Occipital lobe (tissue), 2 donors: ENCODE results near the gene ARMC8. TPM values are rescaled to one million over a fixed set of nuclear protein-coding genes. Genes with fewer than 3 reads are reported as not detected.

Experiments used
- DNase-seq: peaks from one replicate; lab custom pipeline; 2025; lab: John Stamatoyannopoulos, UW
- total RNA-seq: library from RNA; depleted of rRNA; stranded (reverse); fragments of >200 nt; gene quantifications from one replicate; pipeline ENCODE4 v1.2.3, GENCODE V29; 2014

Gene ARMC8
- total RNA-seq, 1 donor from 2014 or later: 85.6 TPM

DNA sequence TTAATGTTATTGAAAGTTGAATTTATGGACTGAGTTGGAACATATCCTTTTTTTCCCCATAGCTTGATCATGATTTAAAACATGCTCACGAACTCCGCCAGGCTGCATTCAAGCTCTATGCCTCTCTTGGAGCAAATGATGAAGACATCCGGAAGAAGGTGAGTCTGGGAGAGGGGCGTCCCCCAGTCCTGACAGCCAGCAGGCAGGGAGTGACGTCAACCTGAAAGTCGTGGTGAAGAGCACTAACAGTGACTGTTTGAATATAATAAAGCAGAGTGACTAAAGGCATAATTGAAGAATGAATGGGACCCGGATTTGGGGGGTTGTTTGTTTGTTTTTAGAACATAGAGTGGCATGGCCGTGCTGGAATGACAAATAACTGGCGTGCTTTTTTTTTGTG is 57.9 kb downstream of the ARMC8 start:
- no peak for DNase-seq

DNA sequence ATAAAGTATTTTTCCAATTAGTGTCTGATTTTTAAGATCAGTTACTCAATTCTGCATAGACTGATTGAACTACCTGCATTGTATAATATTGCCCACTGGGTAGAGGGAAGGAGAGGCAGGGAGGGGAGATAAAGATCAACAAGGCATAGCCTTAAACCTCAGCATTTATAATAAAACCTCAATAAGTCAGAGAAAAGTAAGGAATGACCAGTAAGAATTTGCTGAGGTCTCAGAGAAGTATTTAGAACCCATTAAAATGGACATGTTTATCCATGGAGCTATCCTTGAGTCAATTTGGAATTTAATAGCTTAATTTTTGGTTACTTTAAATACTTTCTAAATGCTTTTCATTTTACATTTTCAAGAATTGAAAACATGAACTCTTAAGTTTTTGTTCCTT is 62.5 kb downstream of the ARMC8 start:
- DNase-seq: no peak

DNA sequence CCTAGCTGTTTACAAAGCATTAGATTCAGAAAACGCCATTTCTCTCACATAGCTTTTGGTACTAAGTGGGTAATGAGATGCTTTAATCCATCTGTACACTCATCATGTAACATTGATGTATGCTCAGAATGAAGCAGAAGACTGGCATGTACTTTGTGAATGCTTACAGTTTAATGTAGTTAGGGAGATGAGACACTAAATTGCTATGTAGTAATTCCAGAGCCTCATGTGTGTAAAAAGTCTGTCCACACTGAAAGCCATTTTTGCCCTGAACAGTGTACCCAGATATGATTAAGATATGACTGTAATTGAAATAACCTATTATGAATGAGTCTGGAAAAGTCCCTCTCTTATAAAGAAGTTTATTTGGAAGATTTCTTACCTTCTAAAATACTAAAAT is 66.5 kb downstream of the ARMC8 start:
- no peak for DNase-seq

DNA sequence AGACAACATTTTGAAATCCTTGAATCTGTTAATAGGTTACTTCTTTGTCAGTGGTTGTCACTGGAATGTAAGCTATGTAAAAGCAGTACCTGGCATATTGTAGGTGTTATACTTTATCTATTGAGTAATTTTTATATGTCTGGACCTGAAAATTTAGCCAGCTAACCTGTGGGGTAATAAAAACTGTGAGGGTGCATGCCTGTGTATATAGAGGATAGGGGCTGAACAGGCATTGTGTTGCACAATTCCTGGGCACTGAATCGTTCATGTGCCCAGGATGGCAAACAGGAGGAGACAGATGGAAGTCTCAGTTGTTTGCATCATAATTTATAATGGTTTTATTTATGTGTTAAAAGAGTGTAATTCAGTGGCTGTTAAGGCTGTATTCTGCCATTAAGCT is 67.1 kb downstream of the ARMC8 start:
- no peak for DNase-seq

DNA sequence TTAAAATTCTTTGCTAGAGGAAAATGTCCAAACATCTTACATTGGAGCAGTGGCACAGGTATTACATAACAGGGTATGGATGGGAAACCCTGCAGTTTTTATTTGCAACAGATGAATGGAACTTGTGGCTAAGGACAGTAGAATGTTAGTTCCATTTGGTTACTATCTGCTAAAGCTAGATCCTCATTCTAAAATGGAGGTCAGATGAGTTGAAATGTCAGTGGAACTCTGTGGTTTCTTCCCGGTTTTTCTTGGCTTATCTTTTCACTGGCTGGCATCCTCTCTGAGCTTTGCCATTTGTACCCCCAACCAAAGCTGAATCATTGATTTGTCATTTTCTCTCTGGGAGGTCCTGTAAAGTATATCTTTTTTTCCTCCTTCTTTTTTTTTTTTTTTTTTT is 68.9 kb downstream of the ARMC8 start:
- DNase-seq: no peak

DNA sequence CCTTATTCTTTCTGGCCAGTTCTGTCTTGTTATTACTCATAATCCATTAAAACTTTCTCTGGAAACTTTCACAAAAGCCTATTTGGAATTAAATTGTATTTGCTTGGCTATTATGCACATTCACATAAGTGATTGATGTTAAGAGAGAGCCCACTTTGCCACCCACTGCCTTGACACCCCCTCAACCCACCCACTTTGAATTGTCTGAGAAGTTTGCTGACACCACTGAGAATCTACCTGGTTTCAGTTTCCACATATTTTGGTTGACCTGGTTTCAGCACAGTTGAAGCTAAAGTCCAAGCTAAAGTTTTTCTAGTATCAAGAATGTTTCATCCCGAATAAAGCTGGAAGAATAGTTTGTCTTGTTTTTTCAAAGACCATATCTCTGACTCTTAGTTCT is 70.9 kb downstream of the ARMC8 start:
- DNase-seq: no peak

DNA sequence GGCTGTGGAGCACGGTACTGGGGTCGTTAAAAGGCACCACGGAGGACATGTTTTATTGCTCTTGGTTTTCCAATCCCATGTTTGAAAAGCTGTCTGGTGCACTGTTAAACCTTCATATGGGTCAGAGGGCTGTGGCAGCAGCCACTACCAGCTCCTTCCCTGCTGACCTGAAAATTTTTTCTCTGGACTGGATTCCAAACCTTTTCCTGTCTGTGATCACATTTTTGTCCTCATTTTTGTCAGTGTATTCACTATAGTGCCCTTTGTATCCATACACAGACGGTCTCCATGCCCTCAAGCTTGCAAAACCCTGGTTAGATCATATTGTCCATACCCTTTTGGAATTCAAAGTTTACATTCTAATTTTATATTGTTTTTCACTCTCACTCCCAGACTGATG is 72.0 kb downstream of the ARMC8 start:
- no peak for DNase-seq

DNA sequence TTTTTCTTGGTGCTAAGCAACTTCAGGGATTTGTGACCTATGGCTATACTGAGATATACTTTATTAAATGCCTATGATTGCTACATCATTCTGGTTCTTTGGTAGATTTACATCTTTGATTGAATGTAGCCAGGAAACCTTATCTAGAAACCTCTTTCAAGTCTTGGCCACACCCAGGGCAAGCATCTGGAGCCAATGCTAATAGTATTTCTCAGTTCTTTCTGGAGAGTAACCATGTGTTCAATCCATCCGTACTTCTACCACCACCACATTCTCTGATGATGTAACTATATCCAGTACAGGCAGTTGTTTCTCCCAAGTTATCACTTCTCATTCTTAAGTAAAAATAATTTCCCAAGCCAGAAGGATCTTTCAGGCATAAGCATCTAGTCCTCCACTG is 73.5 kb downstream of the ARMC8 start:
- DNase-seq: no peak

DNA sequence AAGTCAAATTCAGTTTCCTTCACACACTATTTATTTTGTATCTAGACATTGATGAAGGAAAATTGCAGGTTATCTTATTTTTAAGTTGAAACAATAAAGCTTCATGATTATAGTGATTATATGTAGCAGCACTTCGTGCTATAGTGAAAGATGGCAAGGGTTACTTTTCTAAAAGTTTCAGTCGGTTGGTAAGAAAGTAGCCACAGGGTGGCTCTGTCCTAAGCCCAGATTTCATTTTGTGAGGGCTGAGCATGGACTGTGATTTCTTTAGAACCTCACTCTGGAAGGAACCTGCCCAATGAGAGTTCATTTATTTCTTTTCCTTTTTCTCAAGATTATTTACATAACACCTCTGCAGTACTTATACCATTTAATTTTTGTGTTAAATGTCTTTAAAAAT is 76.0 kb downstream of the ARMC8 start:
- DNase-seq: no peak

DNA sequence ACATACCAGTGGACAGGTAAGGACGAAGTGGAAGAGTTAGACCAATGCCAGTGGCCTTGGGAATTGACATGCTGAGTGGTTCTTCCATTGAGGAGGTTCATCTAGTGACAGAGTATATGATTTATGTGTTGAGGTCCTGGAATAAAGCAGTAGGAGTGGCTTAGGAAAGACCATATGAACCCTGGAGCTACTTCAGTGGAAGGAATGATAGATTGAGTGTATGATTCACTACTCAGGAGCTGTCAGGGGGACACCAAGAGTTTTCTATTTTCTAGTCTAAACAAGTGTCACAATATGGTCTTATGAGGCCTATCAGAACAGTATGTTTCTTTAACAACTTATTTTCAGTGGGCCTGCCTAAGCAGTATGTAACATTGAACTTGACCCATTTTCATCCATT is 78.6 kb downstream of the ARMC8 start:
- no peak for DNase-seq

DNA sequence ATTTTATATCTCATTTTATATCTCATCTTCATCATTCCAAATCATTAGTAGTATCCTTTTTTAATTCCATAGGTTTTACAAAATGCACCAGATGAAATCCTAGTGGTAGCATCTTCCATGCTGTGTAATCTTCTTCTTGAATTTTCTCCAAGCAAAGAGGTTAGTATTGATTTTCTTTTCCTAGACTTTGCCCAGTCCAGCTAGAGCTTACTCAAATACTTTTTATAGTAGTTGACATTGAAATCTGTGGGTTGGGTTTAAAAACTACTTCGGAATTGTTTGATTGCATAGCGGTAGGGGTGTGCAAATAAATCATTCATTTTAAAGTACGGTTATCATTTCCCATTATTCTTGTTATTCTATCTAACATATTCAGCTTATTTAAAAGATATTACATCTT is 80.0 kb downstream of the ARMC8 start:
- DNase-seq: no peak

DNA sequence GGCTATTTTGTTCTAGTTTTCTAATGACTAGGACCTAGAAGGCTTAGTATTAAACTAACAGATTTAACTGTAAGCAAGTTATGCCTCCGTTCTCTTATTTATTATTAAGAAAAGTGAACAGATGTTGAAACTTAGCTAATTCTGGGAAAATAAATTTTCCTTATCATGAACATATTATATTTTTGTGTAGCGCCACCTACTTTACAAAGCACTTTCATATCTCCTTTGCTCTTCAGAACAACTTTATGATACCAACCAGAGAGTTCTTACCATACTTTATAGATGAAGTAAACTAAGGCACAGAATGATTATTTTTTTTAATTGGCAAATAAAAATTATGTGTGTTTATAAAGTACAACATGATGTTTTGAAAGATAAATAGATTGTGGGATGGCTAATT is 83.1 kb downstream of the ARMC8 start:
- DNase-seq: no peak

DNA sequence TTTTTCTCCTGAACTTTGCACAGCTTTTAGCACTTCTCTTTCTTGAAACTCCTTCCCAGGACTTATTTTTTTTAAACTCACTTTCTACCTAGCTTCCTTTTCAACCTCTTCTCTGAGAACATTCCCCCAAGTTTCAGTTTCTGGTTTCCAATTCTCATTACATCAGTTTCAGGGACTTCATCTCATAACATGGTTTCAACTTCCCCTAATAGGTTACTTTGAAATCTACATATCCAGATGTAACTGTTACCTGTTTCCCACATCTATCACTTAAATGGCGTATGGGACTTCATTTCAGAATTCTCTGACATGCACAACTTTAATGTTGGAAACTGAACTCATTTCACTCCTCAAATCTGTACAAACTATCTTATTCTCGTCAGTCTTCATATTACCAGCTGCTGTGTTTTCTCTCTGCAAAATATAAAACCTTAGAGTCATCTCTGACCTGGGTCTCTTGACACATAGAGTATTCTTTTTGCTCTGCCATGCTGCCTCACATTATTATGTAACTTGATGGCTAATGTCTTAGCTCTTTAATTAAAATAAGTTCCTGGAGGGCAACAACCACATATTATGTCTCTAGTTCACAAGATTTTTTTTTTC is 84.2 kb downstream of the ARMC8 start:
- no peak for DNase-seq

DNA sequence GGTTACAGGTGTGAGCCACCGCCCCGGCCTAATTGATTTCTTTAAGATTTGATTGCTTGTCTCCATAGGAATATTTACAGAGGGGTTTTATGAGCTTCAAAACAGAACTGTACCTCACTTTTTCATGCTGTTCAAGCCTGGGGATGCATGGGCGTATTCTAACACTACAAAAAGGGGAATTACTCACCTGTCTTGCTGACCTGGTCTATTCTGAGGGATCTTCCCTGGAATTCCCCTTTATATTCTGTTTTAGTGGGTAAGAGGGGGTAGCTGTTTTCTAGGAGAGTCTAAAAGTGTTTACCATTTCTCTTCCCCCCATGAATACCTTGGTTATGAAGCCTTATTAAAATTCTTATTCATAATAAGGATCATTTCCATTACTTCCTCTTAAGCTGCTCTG is 94.5 kb downstream of the ARMC8 start:
- DNase-seq: no peak

DNA sequence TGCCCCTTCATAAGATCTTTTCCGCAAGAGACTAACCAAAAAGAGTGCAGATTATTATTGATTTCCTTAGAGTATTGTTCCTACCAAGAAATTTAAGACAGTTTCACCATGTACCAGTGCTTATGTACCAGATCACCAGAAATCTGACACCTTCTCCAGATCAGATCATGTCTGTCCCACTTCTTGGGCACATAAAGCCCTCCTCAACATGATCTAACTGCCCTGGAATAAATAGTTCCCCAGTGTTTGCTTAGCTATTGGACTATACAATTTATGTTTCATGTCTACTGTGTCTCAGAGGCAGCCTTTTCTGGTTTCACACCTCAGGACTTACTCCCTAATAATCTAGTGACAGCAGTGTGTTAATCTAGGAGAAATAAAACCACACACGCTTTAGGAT is 95.7 kb downstream of the ARMC8 start:
- no peak for DNase-seq

DNA sequence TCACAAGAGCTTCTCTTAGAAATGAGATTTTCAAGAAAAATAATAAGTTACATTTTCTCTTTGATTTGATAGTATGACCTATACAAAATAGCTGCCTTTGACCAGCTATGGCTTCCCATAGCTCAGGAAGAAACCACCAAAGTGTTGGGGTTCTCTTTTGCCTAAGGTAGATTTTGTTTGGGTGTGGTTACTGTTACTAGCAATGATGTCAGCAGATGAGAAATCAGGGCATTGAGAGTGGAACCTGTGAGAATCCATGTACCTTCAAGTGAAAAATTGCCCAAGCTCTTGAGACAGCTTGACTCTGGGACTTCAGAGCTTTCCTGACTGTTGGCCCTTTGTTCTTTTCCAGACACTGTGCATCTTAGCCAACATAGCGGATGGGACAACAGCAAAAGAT is 97.0 kb downstream of the ARMC8 start:
- no peak for DNase-seq

DNA sequence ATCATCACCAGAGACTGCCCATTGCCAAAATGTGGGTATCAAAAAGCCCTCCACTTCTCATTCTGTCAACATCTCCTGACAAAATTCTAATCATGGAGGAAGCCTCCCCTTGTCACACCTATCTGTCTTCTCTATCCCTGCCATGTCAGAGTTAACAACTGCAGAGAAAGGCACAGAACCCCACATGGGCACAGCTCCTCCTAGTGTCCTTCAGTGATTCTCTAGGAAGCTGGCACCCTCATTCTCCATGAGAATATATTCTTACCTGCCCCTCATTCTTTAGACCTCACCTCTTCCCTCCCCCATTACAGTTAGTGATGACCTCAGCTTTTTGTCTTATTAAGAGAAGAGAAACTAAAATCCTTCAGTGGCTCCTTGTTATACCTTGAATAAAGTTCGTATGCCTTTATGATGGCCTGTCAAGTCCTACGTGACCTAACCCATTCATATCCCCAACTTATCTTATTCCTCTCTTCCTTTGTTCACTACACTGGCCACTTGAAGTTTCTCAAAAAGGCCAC is 97.9 kb downstream of the ARMC8 start:
- DNase-seq: no peak

DNA sequence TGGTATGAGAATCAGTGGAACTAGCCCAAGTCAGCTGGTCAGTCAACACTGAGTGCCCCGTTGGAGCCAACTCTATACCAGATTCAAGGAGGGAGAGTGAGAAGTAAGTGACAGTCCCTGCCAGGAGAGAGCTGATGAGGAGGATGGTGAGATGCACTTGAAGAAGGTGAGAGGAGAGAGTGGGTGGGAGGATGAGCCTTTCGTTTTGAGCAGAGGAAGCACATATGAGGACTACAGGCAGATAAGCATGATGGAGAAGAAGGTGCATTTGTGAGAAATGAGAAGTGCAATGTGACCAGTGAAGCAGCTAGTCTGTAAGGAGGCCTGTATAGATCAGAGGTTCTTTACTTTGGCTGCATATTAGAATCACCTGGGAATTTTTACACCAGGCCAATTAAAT is 102.2 kb downstream of the ARMC8 start:
- no peak for DNase-seq

DNA sequence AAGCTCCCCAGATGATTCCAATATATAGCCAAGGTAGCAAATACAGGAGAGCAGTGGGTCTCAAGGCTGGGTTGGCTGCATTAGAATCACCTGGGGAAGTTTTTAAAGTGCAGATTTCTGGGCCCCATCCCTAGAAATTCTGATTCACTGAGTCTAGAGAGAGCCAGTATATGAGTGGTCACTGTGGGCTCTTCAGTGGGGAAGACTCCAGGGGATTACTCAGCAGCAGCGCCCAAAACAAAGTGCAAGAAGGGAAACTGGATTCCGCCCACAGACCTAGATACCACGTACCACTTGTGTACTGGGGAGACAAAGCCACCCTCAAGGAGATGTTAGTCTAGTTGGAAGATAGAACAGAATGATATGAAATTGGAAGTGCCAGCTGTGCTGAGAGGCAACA is 102.6 kb downstream of the ARMC8 start:
- no peak for DNase-seq

DNA sequence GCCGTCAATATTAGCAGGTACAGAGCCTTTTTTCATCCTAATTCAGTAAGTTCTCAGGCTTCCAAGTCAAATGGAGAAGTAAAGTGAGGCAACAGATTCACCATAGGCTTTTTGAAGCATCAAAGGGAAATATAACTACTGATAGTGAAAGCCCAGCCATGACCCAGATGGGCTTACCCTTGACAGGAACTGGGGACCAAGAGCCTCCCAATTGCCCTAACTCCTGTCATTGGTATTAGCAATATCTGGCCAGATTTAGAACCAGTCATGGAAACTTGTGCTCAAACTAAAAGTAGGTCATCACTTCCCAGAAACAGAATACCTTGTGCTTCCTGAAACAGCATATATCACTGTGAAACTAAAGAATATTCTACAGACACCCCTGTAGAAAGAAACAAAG is 109.5 kb downstream of the ARMC8 start:
- no peak for DNase-seq

DNA sequence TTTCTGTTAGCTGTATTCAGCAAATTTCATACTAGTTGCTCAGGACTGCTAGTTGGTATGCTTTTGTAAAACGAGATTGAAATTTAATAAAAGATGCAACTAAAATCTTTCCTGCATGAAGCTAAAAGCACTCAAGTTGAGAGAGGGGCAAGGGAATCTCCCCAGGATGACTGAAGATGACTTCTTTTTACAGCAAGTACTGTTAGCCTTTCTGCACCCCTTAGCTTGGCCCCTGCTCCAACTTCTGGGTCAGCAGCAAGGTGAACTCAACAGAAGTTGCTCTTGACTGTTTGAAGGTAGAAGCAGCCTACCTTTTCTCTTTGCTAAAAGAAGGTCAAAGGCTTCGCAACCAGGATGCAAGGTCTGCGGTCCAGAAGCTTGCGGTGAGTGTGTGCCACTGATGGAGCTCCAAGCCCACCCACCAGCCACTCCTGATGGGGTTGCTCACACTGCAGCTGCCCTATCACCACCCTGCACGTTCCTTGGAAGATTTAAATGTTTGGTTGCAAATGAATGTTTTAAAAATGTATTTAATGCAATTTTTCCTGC is 110.0 kb downstream of the ARMC8 start:
- DNase-seq: no peak

DNA sequence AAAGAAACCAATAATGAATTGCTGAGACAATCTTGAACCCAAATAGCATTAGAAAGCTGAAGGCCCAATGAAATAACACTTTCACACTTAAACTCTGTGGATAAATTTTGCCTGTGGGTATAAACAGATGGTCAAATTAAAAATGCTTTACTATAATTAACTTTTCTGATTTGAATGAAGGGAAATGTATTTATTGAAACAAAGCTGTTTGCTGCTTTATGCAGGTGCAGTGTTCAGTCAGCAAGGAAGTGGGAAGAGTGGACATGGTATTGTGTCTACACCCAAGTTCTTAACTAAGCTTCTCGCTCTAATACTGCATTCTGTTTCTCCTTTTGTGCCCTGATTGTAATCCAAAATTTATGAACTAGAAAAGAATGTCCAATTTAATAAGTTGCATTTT is 110.8 kb downstream of the ARMC8 start:
- no peak for DNase-seq

DNA sequence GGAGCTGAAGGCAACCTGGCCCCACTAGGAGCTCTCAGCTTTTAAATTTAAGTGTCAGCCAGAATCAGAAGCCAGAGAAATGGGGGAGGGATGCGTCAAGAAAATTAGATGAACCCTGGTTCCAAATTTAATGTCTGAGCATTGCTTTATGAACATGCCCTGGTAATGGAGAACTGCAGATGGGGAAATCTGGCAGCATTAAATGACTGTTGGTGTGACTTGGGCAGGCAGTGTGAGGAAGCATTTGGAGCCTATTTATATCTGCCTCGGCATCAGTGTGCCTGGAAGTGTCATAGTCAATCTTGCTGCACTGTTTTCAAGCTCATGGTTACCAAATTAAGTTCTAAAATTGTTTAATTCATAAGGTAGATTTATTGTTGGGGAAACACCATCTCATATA is 113.5 kb downstream of the ARMC8 start:
- DNase-seq: peak; percentile 61

DNA sequence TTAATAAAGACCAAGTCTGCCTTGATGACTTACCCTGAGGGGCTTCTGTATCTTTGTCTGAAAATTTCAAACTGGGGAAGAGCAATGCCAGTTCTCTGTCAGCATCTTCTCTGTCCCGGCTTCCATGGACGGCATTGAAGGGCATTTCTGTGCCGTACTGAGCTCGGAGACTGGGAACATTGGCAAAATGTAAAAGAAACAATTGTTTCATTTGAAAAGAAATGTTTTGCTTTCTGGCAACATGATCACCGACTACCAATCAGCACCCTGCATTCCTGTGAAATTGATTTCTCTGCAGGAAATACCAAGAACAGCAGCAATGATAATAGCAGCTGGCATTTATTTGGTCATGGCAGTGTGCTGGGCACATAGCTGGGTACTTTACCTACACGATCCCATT is 116.4 kb downstream of the ARMC8 start:
- DNase-seq: no peak
